Activated CD4-positive, alpha-beta memory T cell treated with anti-CD3 and anti-CD28 coated beads for 36 hours (primary cell): ENCODE data around the gene RASSF5. TPM values are rescaled to one million over a fixed set of nuclear protein-coding genes. Genes with fewer than 3 reads are reported as not detected.

Experiments used
- CTCF ChIA-PET: fragments of 350-600 bp; sonication (Branson Sonifier 250); formaldehyde crosslinking; loops from one replicate; lab custom pipeline; 2021; ENCODE audit warnings: antibody characterized with exemption, inconsistent platforms; lab: Charles Lee
- POLR2A ChIA-PET: fragments of 350-600 bp; sonication (Branson Sonifier 250); formaldehyde crosslinking; loops from one replicate; lab custom pipeline; 2021; ENCODE audit warnings: antibody characterized with exemption; lab: Charles Lee
- DNase-seq: peaks from one replicate; pipeline ENCODE4 v3.0.0-alpha.2; 2020
- H3K27ac Mint-ChIP-seq: one replicate; pipeline ENCODE4 v1.8.0; 2021; ENCODE audit warnings: mixed read lengths
- H3K27me3 Mint-ChIP-seq: one replicate; pipeline ENCODE4 v1.8.0; 2021; ENCODE audit warnings: mixed read lengths
- H3K36me3 Mint-ChIP-seq: one replicate; pipeline ENCODE4 v1.8.0; 2021; ENCODE audit warnings: mixed read lengths
- H3K4me1 Mint-ChIP-seq: one replicate; pipeline ENCODE4 v1.8.0; 2021; ENCODE audit warnings: low read depth, mixed read lengths
- H3K4me3 Mint-ChIP-seq: one replicate; pipeline ENCODE4 v1.8.0; 2021; ENCODE audit warnings: mild to moderate bottlenecking, mixed read lengths
- H3K9me3 Mint-ChIP-seq: one replicate; pipeline ENCODE4 v1.8.0; 2021; ENCODE audit warnings: mixed read lengths
- intact Hi-C: fragments of 100-400 bp; cut with micrococcal nuclease; formaldehyde crosslinking; loops from one replicate; pipeline ENCODE4 v1.15.1; 2023
- total RNA-seq, 2 experiments: library from RNA; stranded (reverse); gene quantifications; one replicate each; pipeline ENCODE4 v1.2.3, GENCODE V29; 2021

RASSF5 gene
- total RNA-seq, 2 experiments from 2014 or later: 203 TPM

GRCh38 chr1:206468571-206468970 lies 38.8 kb upstream of the RASSF5 start:
- POLR2A ChIA-PET: no interaction called here
- intact Hi-C loops: no loop called here

GRCh38 chr1:206469411-206469932 lies 37.9 kb upstream of the RASSF5 start:
- intact Hi-C loops: no loop called here
- H3K27ac Mint-ChIP-seq: peak overlapping the region; percentile 90
- peak; percentile 61 for DNase-seq
- peaks cover 87% of the 10 kb centered on the region for H3K4me1 Mint-ChIP-seq
- CTCF ChIA-PET: interaction anchor here (0.7 to 6.0 kb wide), 15 partner anchors 10 to 758 kb away, joined by 3 to 70 read pairs (median 5); partner anchors contain the start of gene EIF2D
- H3K9me3 Mint-ChIP-seq: no peaks in the 10 kb centered on the region
- POLR2A ChIA-PET: interaction anchor here (0.9 to 2.4 kb wide), 9 partner anchors 12 to 165 kb away, joined by 3 to 9 read pairs (median 3); partner anchors contain the start of genes EIF2D and RASSF5
- H3K27me3 Mint-ChIP-seq: no peaks in the 10 kb centered on the region
- peaks cover 9% of the 10 kb centered on the region for H3K36me3 Mint-ChIP-seq
- peak overlapping the region; percentile 85 for H3K4me3 Mint-ChIP-seq

More at GRCh38 chr1:206468571-206468970, 38.8 kb upstream of the RASSF5 start:
- Mint-ChIP-seq H3K4me3 (no peak overlapping the region), H3K27me3 (no peaks in the 10 kb centered on the region), H3K27ac (no peak overlapping the region), H3K4me1 (peaks cover 89% of the 10 kb centered on the region), H3K9me3 (no peaks in the 10 kb centered on the region), H3K36me3 (peaks cover 3% of the 10 kb centered on the region)
- CTCF ChIA-PET: interaction anchor here (3.1 to 6.0 kb wide), 2 partner anchors 9 to 12 kb away, joined by 47 to 70 read pairs; no protein-coding TSS in a partner anchor
- DNase-seq: no peak

GRCh38 chr1:206469933-206470691 lies 37.2 kb upstream of the RASSF5 start, which contains the start of gene IKBKE:
Gene IKBKE (plus strand): TSS chr1:206470476. CDS start chr1:206473228, 2,752 bp downstream.
- peak; percentile 74 for DNase-seq
- Mint-ChIP-seq H3K27me3 (no peaks in the 10 kb centered on the region), H3K36me3 (peaks cover 13% of the 10 kb centered on the region), H3K4me1 (peaks cover 87% of the 10 kb centered on the region), H3K9me3 (no peaks in the 10 kb centered on the region), H3K27ac (peak within 1 kb of the TSS; percentile 90), H3K4me3 (peak within 1 kb of the TSS; percentile 85)
- POLR2A ChIA-PET: interaction anchor here (0.6 to 2.4 kb wide), 14 partner anchors 8 to 165 kb away, joined by 3 to 9 read pairs (median 4); partner anchors contain the start of genes EIF2D and RASSF5
- CTCF ChIA-PET: interaction anchor here (0.6 to 6.0 kb wide), 22 partner anchors 10 to 759 kb away, joined by 3 to 70 read pairs (median 4); partner anchors contain the start of genes EIF2D and RASSF5
- intact Hi-C loops: loop anchor here (2.0 to 10.0 kb wide), 4 partner anchors 37 to 455 kb away; partner anchors contain the start of genes FCMR and RASSF5

- intact Hi-C loops: loop anchor here (1.0 to 10.0 kb wide), 5 partner anchors 9 to 454 kb away; partner anchors contain the start of genes FCMR and RASSF5
- Mint-ChIP-seq H3K4me1 (peaks cover 87% of the 10 kb centered on the region), H3K9me3 (no peaks in the 10 kb centered on the region), H3K4me3 (peak overlapping the region; percentile 85), H3K27me3 (no peaks in the 10 kb centered on the region), H3K36me3 (peaks cover 20% of the 10 kb centered on the region), H3K27ac (peak overlapping the region; percentile 90)
- ChIA-PET POLR2A (interaction anchor here (0.6 to 2.4 kb wide), 9 partner anchors 8 to 164 kb away, joined by 3 to 9 read pairs (median 3); partner anchors contain the start of genes EIF2D and RASSF5), CTCF (interaction anchor here (1.0 to 6.0 kb wide), 17 partner anchors 9 to 442 kb away, joined by 3 to 70 read pairs (median 5); partner anchors contain the start of genes EIF2D and RASSF5)
- DNase-seq: peak; percentile 78
Measured at GRCh38 chr1:206470692-206471414, 36.5 kb upstream of the RASSF5 start.

- peak overlapping the region; percentile 85 for H3K4me3 Mint-ChIP-seq
- DNase-seq: peak; percentile 64
- POLR2A ChIA-PET: interaction anchor here (0.6 to 2.4 kb wide), 5 partner anchors 8 to 88 kb away, joined by 3 to 9 read pairs (median 4); partner anchors contain the start of gene RASSF5
- intact Hi-C loops: loop anchor here (1.0 to 10.0 kb wide), 5 partner anchors 9 to 453 kb away; partner anchors contain the start of genes FCMR and RASSF5
- H3K9me3 Mint-ChIP-seq: no peaks in the 10 kb centered on the region
- H3K27me3 Mint-ChIP-seq: no peaks in the 10 kb centered on the region
- CTCF ChIA-PET: interaction anchor here (1.1 to 6.0 kb wide), 12 partner anchors 9 to 193 kb away, joined by 3 to 70 read pairs (median 10); partner anchors contain the start of gene RASSF5
- H3K4me1 Mint-ChIP-seq: peaks cover 85% of the 10 kb centered on the region
- H3K27ac Mint-ChIP-seq: peak overlapping the region; percentile 90
- H3K36me3 Mint-ChIP-seq: peaks cover 25% of the 10 kb centered on the region
Measured at GRCh38 chr1:206471415-206471801, 35.9 kb upstream of the RASSF5 start.

GRCh38 chr1:206472024-206472423 lies 35.3 kb upstream of the RASSF5 start:
- intact Hi-C loops: loop anchor here (5.0 to 10.0 kb wide), 3 partner anchors 105 to 453 kb away; partner anchors contain the start of gene FCMR
- peak; percentile 65 for DNase-seq
- ChIA-PET POLR2A (interaction anchor here (1.6 to 2.4 kb wide), 4 partner anchors 10 to 88 kb away, joined by 3 to 9 read pairs (median 5); no protein-coding TSS in a partner anchor), CTCF (interaction anchor here (1.1 to 6.0 kb wide), 5 partner anchors 12 to 192 kb away, joined by 3 to 70 read pairs (median 16); no protein-coding TSS in a partner anchor)
- Mint-ChIP-seq H3K4me1 (peaks cover 78% of the 10 kb centered on the region), H3K27me3 (no peaks in the 10 kb centered on the region), H3K9me3 (no peaks in the 10 kb centered on the region), H3K36me3 (peaks cover 28% of the 10 kb centered on the region), H3K4me3 (peak overlapping the region; percentile 85), H3K27ac (peak overlapping the region; percentile 90)

- intact Hi-C loops: loop anchor here (5.0 to 10.0 kb wide), 3 partner anchors 105 to 452 kb away; partner anchors contain the start of gene FCMR
- H3K36me3 Mint-ChIP-seq: peaks cover 31% of the 10 kb centered on the region
- peak overlapping the region; percentile 90 for H3K27ac Mint-ChIP-seq
- no peaks in the 10 kb centered on the region for H3K27me3 Mint-ChIP-seq
- peak; percentile 58 for DNase-seq
- H3K4me3 Mint-ChIP-seq: peak overlapping the region; percentile 85
- ChIA-PET CTCF (interaction anchor here (1.1 to 6.0 kb wide), 5 partner anchors 13 to 191 kb away, joined by 3 to 70 read pairs (median 16); no protein-coding TSS in a partner anchor), POLR2A (interaction anchor here (1.6 kb wide), 1 partner anchor 27 kb away, joined by 3 read pairs; no protein-coding TSS in a partner anchor)
- H3K9me3 Mint-ChIP-seq: no peaks in the 10 kb centered on the region
- peaks cover 74% of the 10 kb centered on the region for H3K4me1 Mint-ChIP-seq
Measured at GRCh38 chr1:206472454-206472853, 34.9 kb upstream of the RASSF5 start.

GRCh38 chr1:206472886-206473285 lies 34.4 kb upstream of the RASSF5 start:
- DNase-seq: no peak
- peaks cover 31% of the 10 kb centered on the region for H3K36me3 Mint-ChIP-seq
- no peaks in the 10 kb centered on the region for H3K9me3 Mint-ChIP-seq
- intact Hi-C loops: loop anchor here (5.0 to 10.0 kb wide), 3 partner anchors 104 to 452 kb away; partner anchors contain the start of gene FCMR
- ChIA-PET CTCF (interaction anchor here (6.0 kb wide), 1 partner anchor 13 kb away, joined by 70 read pairs; no protein-coding TSS in a partner anchor), POLR2A (interaction anchor here (1.6 kb wide), 1 partner anchor 27 kb away, joined by 3 read pairs; no protein-coding TSS in a partner anchor)
- no peaks in the 10 kb centered on the region for H3K27me3 Mint-ChIP-seq
- H3K4me3 Mint-ChIP-seq: no peak overlapping the region
- peaks cover 70% of the 10 kb centered on the region for H3K4me1 Mint-ChIP-seq
- H3K27ac Mint-ChIP-seq: peak overlapping the region; percentile 90

GRCh38 chr1:206476058-206476457 lies 31.3 kb upstream of the RASSF5 start:
- no peak overlapping the region for H3K4me3 Mint-ChIP-seq
- H3K4me1 Mint-ChIP-seq: peaks cover 62% of the 10 kb centered on the region
- DNase-seq: no peak
- ChIA-PET CTCF (interaction anchor here (0.9 to 6.4 kb wide), 3 partner anchors 14 to 187 kb away, joined by 3 to 77 read pairs (median 4); no protein-coding TSS in a partner anchor), POLR2A (no interaction called here)
- intact Hi-C loops: loop anchor here (10.0 kb wide), 1 partner anchor 449 kb away; the partner anchor contains the start of gene FCMR
- peaks cover 38% of the 10 kb centered on the region for H3K36me3 Mint-ChIP-seq
- no peaks in the 10 kb centered on the region for H3K27me3 Mint-ChIP-seq
- H3K27ac Mint-ChIP-seq: peak overlapping the region; percentile 34
- H3K9me3 Mint-ChIP-seq: no peaks in the 10 kb centered on the region

- ChIA-PET POLR2A (no interaction called here), CTCF (interaction anchor here (0.8 to 6.4 kb wide), 6 partner anchors 11 to 187 kb away, joined by 3 to 77 read pairs (median 23); no protein-coding TSS in a partner anchor)
- peaks cover 41% of the 10 kb centered on the region for H3K36me3 Mint-ChIP-seq
- no peak overlapping the region for H3K4me3 Mint-ChIP-seq
- no peaks in the 10 kb centered on the region for H3K9me3 Mint-ChIP-seq
- no peak overlapping the region for H3K27ac Mint-ChIP-seq
- H3K27me3 Mint-ChIP-seq: no peaks in the 10 kb centered on the region
- H3K4me1 Mint-ChIP-seq: peaks cover 63% of the 10 kb centered on the region
- DNase-seq: no peak
- intact Hi-C loops: loop anchor here (10.0 kb wide), 1 partner anchor 448 kb away; the partner anchor contains the start of gene FCMR
Measured at GRCh38 chr1:206476591-206476990, 30.7 kb upstream of the RASSF5 start.
